ENCODE data around the gene STRBP.
"Not testable (repeated sequence)": the region's sequence is repeated elsewhere in the genome, so short reads cannot be mapped to it uniquely, and the experiment has no call there.

The STRBP gene

GRCh38 chr9:123187131-123187530, 81.3 kb downstream of the STRBP start:
- no peak for DNase-seq
- H3K4me1 Mint-ChIP-seq = no peaks in the 10 kb centered on the region
- H3K4me3 Mint-ChIP-seq = no peak overlapping the region

GRCh38 chr9:123186029-123186428, 82.4 kb downstream of the STRBP start:
- not testable (repeated sequence) for H3K27ac Mint-ChIP-seq; H3K27me3 Mint-ChIP-seq (ENCODE audit: low read depth, poor library complexity); DNase-seq; H3K4me1 Mint-ChIP-seq; H3K4me3 Mint-ChIP-seq
- Mint-ChIP-seq H3K36me3 (ENCODE audit: low read depth) (peaks cover 22% of the 10 kb centered on the region), H3K9me3 (peaks cover 11% of the 10 kb centered on the region)

More at GRCh38 chr9:123187131-123187530, 81.3 kb downstream of the STRBP start:
- TF ChIP-seq CTCF (IDR thresholded peaks at IDR 0.05) = no peak
- Mint-ChIP-seq H3K36me3 (ENCODE audit: low read depth) (peaks cover 19% of the 10 kb centered on the region), H3K27ac (no peak overlapping the region), H3K9me3 (peaks cover 11% of the 10 kb centered on the region), H3K27me3 (ENCODE audit: low read depth, poor library complexity) (no peaks in the 10 kb centered on the region)

GRCh38 chr9:123176949-123177348, 91.4 kb downstream of the STRBP start:
- Mint-ChIP-seq H3K36me3 (ENCODE audit: low read depth) (peaks cover 15% of the 10 kb centered on the region), H3K4me3 (no peak overlapping the region), H3K27ac (no peak overlapping the region), H3K27me3 (ENCODE audit: low read depth, poor library complexity) (peaks cover 3% of the 10 kb centered on the region), H3K4me1 (no peaks in the 10 kb centered on the region), H3K9me3 (no peaks in the 10 kb centered on the region)
- no peak for DNase-seq
- TF ChIP-seq CTCF (IDR thresholded peaks at IDR 0.05) = no peak

- no peak overlapping the region for H3K27ac Mint-ChIP-seq
Measured at GRCh38 chr9:123175854-123176629, 92.3 kb downstream of the STRBP start.

GRCh38 chr9:123174887-123175518, 93.4 kb downstream of the STRBP start:
- TF ChIP-seq CTCF (IDR thresholded peaks at IDR 0.05) = no peak
- Mint-ChIP-seq H3K27me3 (ENCODE audit: low read depth, poor library complexity) (no peaks in the 10 kb centered on the region), H3K36me3 (ENCODE audit: low read depth) (peaks cover 11% of the 10 kb centered on the region), H3K27ac (no peak overlapping the region), H3K4me1 (no peaks in the 10 kb centered on the region), H3K4me3 (no peak overlapping the region), H3K9me3 (no peaks in the 10 kb centered on the region)
- no peak for DNase-seq

More at GRCh38 chr9:123175854-123176629, 92.3 kb downstream of the STRBP start:
- Mint-ChIP-seq H3K4me3 (no peak overlapping the region), H3K27me3 (ENCODE audit: low read depth, poor library complexity) (no peaks in the 10 kb centered on the region), H3K9me3 (no peaks in the 10 kb centered on the region), H3K36me3 (ENCODE audit: low read depth) (peaks cover 13% of the 10 kb centered on the region), H3K4me1 (no peaks in the 10 kb centered on the region)
- no peak for TF ChIP-seq CTCF (IDR thresholded peaks at IDR 0.05)
- DNase-seq = no peak

- no peak for DNase-seq
- H3K9me3 Mint-ChIP-seq = no peaks in the 10 kb centered on the region
- H3K36me3 Mint-ChIP-seq (ENCODE audit: low read depth) = peaks cover 11% of the 10 kb centered on the region
- no peaks in the 10 kb centered on the region for H3K4me1 Mint-ChIP-seq
- H3K27ac Mint-ChIP-seq = no peak overlapping the region
- no peak overlapping the region for H3K4me3 Mint-ChIP-seq
- TF ChIP-seq CTCF (IDR thresholded peaks at IDR 0.05) = no peak
- H3K27me3 Mint-ChIP-seq (ENCODE audit: low read depth, poor library complexity) = no peaks in the 10 kb centered on the region
Measured at GRCh38 chr9:123174079-123174478, 94.3 kb downstream of the STRBP start.
